Activated T-helper 1 cell treated with Interleukin-2 at 50 U/mL for 16 hours (primary cell): ENCODE data around the gene TMEM176B.
"Not testable (repeated sequence)": the region's sequence is repeated elsewhere in the genome, so short reads cannot be mapped to it uniquely, and the experiment has no call there.

Source experiments
- DNase-seq: peaks from one replicate; pipeline ENCODE4 v3.0.0-alpha.2; 2020; ENCODE audit warnings: low read depth

TMEM176B gene

DNA sequence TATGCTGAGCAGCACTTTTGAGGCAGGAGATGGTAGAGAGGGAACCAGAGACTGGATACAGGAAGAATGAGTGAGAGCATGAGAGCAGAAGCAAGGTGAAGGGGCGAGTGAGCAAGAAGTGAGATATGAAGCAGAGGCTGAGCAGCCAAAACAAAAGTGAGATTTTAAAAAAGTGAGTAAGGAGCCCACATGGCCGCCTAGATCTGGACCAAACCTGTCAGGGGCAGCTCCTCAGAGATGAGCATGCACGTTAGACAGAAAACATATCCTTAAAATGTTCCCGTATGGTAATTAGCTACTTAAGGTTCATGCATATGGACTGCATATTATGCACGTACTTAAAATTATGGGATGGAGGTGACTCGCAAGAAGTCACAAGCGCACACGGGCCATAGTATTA lies 22.9 kb upstream of the TMEM176B start:
- no peak for DNase-seq

DNA sequence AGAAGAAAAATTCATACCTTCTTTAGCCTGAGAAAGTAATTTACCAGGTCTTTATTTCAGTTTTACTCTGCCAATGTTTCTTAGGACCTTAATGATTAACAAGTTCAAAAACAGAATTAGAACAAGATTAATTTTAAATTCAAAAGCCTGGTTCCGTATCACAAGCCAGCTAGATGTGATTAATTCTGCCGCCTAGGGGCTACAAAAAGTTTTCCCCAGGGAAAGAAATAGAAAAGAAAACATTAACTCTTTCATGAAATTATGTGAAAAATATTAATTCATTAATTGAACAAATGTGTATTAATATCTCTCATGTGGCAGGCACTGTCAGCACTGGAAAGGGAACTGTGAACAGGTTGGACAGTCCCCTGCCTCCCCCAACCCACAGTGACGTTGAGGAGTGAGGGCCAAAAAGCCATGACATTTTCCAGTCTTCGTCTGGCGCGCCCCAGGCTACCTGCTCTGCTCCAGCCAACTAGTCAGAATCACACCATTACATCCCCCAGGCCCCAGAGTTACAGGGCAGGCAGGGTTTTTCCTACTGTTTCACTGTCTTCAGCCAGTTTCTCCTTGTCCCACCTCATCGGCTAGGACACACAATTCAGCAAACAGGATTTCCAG lies 20.5 kb upstream of the TMEM176B start:
- no peak for DNase-seq

DNA sequence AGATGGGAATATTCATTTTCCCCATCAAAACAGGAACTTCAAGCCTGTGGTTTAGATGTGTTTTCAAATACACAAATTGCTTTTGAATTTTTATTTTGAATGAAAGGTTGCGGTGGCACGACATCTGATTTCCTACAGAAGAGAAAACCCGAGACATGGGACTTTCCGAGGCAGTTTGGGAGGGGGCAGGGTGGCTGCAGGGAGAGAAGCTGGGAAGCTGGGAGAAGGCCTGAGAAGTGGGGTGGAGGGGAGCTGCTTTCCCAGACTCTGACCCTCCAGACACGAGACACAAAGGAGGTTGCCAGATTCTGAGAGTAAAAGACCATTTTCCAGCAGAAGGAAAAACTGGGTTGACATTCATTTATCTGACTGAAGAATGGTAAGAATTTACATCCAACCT lies 20.0 kb upstream of the TMEM176B start:
- no peak for DNase-seq

DNA sequence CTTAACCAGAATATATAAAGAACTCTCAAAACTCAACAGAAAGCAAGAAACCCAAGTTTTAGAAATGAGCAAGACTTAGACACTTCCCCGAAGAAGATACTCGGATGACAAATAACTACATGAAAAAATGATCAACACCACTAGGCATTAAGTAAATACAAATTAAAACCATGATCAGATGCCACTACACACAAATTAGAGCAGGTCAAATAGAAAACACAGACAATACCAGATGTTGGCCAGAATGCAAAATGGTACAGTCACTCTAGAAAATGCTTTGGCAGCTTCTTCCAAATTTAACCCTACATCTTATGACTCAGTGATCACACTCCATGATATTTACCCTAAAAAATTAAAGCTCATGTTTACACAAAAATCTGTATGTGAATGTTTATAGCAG lies 18.8 kb upstream of the TMEM176B start:
- DNase-seq, result no peak

DNA sequence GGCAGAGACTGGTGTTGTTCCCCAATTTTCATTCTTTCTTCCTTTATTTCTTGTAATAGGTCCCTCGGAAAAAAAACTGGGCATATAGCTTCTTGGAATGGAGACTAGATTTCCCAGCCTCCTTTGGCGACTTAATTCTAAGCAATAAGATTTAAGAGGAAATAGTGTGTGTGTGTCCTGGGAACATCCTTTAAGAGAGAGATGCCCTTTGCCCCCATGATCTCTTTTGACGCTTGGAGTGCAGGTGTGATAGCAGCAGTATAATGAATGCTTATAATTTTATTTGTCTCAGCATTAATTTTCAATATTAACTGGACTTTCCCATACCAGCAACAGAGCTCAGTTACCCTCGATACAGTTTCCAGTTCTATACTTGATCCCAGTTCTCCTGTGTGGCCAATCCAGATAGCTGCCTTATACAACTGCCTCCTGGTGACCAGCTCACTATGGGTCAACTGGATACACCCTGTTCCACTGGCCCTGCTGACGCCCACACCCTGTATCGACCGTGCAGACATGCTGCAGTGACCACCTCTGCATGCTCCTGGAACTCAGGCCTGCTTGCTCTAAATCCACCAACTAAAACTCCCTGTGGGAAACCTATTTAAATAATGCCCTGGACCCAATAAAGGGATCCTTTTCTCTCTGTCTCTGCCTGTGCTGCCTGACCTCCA lies 14.3 kb upstream of the TMEM176B start:
- no peak for DNase-seq

DNA sequence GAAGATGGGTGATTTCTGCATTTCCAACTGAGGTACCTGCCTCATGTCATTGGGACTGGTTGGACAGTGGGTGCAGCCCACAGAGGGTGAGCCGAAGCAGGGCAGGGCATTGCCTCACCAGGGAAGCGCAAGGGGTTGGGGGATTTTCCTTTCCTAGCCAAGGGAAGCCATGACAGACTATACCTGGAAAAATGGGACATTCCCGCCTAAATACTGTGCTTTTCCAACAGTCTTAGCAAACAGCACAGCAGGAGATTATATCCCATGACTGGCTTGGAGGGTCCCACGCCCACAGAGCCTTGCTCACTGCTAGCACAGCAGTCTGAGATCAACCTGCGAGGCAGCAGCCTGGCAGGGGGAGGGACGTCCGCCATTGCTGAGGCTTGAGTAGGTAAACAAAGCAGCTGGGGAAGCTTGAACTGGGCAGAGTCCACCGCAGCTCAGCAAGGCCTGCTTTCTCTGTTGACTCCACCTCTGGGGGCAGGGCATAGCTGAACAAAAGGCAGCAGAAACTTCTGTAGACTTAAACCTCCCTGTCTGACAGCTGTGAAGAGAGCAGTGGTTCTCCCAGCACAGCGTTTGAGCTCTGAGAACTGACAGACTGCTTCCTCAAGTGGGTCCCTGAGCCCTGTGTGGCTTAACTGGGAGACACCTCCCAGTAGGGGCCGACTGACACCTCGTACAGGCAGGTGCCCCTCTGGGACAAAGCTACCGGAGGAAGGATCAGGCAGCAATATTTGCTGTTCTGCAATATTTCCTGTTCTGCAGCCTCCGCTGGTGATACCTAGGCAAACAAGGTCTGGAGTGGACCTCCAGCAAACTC lies 7.7 kb upstream of the TMEM176B start:
- not testable (repeated sequence) for DNase-seq

DNA sequence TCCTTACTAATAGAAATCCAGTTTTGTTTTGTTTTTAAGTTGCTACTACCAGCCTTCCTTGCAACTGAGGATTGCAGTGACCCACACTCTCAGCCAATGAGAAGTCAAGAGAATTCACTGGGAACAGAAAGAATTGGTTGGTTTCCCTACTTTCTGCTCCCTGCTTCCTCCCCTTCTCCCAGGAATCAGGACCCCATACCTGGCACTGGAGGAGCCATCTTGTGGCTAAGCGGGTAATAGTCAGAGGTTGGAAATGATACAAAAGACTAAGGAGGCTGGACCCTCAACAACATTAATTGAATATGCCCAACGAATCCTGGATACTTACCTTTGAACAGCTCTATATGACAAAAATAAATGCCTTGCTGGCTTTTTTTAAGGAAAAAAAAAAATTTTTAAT lies 6.7 kb upstream of the TMEM176B start:
- no peak for DNase-seq

DNA sequence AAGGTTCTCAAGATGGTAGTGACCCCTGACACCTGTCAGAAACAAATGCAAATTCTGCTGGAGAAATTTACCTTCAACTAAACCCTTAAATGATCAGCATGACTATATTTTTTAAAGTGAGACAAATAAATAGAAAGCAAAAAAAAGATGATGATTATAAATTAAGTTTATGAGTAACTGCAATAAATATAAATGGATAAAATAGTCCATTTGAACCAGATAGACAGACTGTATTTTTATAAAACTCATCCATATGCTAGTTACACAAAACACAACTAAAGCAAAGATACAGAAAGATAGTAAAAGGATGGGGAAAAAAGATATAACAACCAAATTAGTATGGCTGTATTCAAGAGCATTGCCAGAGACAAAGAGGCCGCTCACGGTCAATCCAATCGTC lies 6.3 kb upstream of the TMEM176B start:
- no peak for DNase-seq

DNA sequence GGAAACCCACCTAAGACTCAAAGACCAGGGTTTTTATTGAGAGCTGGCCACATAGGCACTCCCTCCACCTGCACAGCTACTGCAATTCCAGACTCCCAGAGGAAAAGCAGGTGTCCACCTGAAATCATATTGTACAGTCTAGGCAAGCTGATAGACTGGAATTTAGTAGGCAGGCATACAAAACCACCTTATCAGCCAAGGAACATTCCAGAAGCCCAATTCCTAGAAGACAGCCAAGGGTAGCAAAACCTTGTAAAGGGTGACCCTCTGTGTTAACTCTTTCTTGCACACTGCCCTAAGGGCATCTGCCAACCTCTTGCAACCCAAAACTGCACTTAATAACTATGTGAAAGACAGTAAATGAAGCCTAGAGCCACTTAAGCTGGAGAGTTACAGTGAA lies 5.7 kb upstream of the TMEM176B start:
- DNase-seq, result no peak

DNA sequence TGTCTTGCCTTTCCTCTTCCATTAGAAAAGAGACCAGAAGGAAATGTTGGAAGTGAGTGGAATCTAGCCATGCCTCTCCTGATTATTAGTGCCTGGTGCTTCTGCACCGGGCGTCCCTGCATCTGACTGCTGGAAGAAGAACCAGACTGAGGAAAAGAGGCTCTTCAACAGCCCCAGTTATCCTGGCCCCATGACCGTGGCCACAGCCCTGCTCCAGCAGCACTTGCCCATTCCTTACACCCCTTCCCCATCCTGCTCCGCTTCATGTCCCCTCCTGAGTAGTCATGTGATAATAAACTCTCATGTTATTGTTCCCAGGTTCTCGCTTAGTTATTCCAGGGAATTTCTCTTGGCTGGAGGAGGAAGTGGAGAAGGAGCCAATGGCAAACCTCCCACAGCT lies 4.6 kb upstream of the TMEM176B start:
- no peak for DNase-seq

DNA sequence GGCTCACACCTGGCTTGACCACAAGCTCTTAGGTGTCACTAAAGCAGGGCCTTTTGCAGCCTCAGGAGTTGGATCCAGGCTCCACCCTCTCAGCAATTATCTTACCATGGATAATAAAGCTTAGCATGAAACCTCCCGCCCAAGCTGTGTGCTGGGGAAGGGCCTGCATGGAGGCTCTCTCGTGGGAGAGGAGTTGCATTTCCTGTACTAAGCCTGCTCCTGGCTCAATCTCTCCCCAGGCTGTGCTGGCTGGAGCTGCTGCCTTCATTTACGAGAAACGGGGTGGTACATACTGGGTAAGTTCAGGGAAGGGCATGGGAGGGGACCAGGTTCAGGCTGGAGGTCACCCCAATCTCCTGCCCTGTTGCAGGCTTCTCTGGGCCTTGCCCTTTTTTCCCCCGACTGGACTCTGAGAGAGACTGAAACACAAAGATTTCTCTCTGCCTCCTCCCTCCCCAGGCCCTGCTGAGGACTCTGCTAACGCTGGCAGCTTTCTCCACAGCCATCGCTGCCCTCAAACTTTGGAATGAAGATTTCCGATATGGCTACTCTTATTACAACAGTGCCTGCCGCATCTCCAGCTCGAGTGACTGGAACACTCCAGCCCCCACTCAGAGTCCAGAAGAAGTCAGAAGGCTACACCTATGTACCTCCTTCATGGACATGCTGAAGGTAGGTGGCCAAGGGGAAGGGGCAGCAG lies 3.1 kb upstream of the TMEM176B start:
- no peak for DNase-seq

DNA sequence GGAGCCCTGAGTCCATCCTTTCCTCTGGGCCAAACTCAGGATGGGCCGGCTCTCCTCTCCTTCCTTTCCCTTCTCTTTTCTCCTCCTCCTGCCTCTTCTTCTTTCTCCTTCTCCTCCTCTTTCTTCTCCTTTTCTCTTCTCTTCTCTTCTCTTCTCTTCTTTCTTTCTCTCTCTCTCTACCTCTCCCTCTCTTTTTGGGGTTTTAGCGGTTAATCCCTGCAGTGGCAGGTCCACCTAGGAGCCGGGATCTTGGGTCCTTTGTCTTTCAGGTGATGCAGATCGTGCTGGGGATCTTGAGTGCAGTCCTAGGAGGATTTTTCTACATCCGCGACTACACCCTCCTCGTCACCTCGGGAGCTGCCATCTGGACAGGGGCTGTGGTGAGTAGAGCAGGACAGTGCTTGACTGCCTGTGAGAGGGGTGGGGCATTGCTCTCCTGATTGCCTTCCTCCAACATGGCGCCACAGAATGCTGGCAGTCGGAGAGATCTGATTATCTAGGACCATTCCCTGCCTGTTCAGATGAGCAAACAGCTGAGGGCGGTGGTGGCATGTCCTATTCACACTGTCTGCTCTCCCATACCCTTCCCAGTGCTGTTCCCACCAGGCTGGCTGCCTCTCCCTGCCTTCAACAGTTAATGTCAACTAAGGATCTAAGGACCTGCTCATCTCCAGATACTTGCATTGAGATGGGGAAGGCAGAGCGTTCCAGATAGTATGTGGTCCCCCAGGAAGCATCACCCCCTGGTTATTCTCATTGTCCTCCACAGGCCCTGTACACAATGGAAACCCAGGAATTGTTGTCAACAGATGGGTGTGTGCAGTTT lies 2.0 kb upstream of the TMEM176B start:
- DNase-seq, result no peak

DNA sequence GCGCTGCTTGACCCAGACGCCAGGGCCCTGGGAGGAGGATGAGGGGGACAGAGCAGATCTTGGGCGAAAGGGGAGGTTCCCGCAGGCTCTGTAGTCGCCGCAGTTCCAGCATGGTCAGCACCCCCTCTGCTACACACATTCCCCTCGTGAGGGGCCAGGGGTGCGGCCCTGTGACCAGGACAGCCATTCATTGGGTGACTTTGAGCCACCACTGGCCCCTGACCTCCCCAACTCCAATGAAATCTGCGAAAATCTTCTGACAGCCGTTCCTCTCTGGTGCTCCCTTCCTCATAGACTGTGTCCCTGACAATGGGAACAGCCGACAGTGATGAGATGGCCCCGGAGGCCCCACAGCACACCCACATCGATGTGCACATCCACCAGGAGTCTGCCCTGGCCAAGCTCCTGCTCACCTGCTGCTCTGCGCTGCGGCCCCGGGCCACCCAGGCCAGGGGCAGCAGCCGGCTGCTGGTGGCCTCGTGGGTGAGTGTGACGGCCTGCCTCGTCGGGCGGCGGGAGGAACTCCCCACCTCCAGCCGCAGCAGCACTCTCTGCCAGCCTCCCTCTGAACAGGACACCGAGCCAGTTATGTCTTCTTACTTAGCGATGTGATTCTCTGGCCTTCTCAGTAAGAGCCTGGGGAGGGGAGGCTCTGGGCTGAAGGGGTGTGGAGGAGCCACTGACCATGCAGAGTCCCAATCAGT lies 1.2 kb upstream of the TMEM176B start:
- DNase-seq, result no peak

DNA sequence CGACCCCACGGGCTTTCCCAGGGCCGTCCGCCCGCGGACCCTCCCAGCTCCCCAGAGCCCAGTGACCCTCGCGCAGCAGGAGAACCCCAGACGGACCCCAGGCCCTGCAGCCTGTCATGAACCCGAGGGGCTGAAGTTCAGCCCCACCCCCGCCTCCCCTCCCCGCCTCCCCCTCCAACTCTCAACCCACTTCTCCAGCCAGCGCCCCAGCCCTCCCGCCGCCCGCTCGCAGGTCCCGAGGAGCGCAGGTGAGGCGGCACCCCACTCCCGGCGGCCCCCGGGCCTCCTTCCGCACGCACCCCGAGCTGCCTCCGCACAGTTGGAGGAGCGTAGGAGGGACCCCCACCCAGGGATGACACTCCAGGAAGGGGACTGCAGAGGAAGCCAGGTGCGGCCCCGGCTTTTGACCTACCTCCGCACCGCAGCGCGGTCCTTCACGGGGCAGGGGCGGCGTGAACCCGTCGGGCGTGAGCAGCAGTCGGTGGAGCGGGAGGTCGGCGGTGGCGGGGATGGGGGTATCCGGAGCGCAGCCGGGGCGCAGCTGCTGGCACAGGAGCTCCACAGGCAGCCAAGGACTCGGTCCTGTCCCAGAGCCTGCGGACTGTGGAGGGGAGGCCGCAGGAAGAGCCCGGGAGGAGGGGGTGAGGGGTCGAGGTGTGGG lies 547 bp upstream of the TMEM176B start, which contains the start of gene TMEM176A:
TSS of gene TMEM176A (plus strand) at position 189 of the 661 bp plus-strand sequence. CDS start 782 bp downstream, outside the sequence.
- DNase-seq, result no peak

DNA sequence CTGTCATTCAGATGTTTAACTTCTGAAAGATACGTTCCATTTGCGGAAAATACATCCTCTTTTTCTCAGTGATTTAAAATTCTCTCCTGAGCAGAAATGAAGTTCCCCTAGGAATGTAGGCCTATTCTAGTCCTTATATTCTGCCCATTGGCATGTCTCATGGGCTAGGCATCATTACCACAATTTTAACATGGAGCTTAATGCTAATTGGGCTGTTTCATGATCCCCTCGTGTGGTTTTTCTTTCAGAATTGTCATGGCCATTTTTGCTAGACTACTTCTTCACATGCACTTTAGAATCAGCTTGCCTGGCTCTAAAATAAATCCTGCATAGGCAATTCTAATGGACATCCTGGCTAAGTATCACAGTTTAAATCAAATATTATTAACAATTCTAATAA lies 1.0 kb downstream of the TMEM176B start:
- DNase-seq, result no peak

DNA sequence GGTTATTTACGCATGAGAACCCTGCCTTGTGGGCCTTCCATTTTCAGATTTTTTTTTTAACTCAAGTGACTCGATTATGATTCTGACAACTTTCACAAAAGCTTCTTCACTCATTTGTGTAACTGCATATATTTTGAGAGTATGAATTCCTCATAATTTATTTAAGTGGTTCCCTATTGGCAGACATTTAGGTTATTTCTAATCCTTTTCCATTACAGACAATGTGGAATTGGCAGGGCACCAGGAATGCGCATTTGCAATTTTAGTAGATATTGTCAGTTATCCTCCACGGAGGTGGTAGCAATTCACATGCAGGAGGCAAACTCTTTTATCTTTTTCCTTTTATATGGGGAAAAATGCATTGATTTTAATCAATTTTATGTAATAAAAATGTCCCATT lies 2.5 kb downstream of the TMEM176B start:
- no peak for DNase-seq

DNA sequence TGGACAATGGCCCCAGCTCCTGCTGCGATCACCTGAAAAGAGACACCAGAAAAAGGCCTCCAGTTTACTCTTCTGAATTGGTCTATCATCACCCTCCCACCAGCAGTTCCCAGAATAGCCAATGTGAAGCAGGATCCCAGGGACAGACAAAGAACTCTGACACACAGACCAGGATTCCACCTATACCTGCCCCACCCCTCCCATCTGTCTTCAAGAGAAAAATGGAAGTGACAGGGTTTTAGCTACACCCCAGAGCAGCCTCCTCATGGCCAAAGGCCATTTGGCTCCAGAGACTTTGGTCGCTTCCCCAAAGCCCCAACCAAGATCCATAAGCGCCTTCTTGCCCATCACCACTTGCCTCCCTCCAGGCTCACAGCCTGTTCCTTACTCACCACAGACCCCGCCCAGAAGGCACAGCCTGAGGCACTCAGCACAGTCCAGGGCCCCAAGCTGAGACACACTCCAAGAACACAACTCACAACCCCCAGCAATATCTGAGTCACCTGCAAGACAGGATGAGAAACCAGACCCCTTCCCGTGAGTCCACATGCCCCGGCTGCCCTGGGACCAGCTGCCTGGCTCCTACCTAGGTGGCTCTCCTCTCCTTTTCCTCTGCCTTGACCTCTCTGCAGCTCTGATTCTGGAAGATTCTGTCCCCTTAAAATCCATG lies 6.5 kb downstream of the TMEM176B start:
- no peak for DNase-seq

DNA sequence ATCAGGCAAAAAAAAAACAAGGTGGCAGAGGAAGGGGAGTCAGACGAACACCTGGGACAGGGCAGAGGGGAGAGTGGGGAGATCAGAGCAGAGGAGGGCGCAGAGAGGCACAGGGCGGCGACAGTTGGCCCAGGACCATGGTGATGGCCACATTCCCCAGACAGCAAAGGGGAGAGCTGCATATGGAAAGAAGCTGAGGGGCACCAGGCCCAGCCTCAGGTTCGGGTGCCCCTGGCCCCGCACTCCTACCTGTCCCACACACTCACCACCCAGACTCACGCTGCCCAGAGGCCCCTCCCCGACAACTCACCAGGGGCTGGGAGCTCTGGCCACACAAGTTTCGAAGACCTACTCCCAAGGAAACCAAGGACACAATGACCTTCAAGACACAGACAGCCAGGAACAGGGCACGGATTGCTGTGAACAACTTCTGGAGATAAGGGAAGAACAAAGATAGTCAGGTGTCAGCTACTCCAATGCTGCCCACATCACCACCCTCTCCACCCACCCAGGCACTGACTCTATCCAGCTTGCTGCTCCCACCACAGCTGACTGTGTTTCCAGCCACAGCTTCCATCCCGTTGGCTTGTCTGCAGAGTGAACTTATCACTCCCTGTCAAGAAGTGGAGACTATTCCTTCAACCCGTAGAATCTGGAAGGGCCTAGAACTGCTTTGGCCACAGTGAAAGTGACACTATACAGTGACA lies 8.3 kb downstream of the TMEM176B start:
- no peak for DNase-seq

DNA sequence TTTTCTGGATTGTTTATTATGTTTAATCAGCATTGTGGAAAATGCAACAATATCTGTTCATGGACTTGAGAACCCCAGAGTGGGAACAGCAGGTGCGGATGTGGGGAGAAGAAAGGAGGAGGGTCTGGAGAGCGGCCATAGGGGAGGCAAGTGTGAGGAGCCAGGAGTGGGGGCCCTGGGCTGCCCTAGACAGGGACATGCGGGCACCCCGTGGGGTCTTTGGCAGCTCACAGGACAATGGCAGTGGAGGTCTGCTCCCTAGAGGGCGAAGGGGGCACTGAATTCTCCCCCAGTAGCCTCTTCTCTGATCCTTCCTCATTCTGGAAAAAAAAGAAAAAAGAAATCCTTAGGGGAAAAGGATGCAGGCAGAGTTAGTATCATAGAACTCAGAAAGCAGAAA lies 8.9 kb downstream of the TMEM176B start:
- no peak for DNase-seq
